Caco-2 (cell line): ENCODE measurements around the gene P4HTM. TPM values are rescaled to one million over a fixed set of nuclear protein-coding genes. Genes with fewer than 3 reads are reported as not detected.
A peak's percentile ranks its signal among the peaks of the same experiment; 100 is the strongest.

Experiments
- BruUV-seq: library from RNA; stranded (reverse); fragments of 400-500 nt; replicated peaks from 2 replicates; lab custom pipeline; 2021; lab: Mats Ljungman, UMichigan
- CTCF ChIA-PET: fragments of 300-600 bp; sonication (Branson Sonifier 250); formaldehyde crosslinking; loops from one replicate; lab custom pipeline; 2022; ENCODE audit warnings: antibody characterized with exemption; lab: Charles Lee
- POLR2A ChIA-PET: fragments of 300-600 bp; sonication (Branson Sonifier 250); formaldehyde crosslinking; loops from one replicate; lab custom pipeline; 2022; ENCODE audit warnings: antibody characterized with exemption; lab: Charles Lee
- DNase-seq, 2 experiments: peaks; one replicate each; pipeline versions ENCODE4 v3.0.0 to v3.0.0-alpha.2; 2020 to 2022
- H3K27me3 ChIP-seq: replicated peaks from 2 replicates; pipeline ENCODE4 v1.6.0; 2011; ENCODE audit warnings: low read length; ENCODE audit not compliant: control insufficient read depth, insufficient read depth
- H3K36me3 ChIP-seq: 2 replicates; pipeline ENCODE4 v1.5.1; 2011; ENCODE audit warnings: low read length; ENCODE audit not compliant: control insufficient read depth, insufficient read depth
- H3K4me1 ChIP-seq: fragments of 250-450 bp; sonication (Bioruptor Pico); 2 replicates; pipeline ENCODE4 v1.5.1; 2020; ENCODE audit warnings: mild to moderate bottlenecking
- H3K4me3 ChIP-seq: 2 replicates; pipeline ENCODE4 v1.5.1; 2011; ENCODE audit warnings: low read depth, mild to moderate bottlenecking, control low read depth, low read length
- H3K9me3 ChIP-seq: fragments of 250-450 bp; sonication (Bioruptor Pico); 2 replicates; pipeline ENCODE4 v1.5.1; 2020; ENCODE audit warnings: mild to moderate bottlenecking, moderate library complexity
- H3K27ac Mint-ChIP-seq: one replicate; pipeline ENCODE4 v1.8.0; 2022; ENCODE audit warnings: mixed read lengths; ENCODE audit not compliant: unreplicated experiment
- H3K27me3 Mint-ChIP-seq: one replicate; pipeline ENCODE4 v1.8.0; 2022; ENCODE audit warnings: mixed read lengths; ENCODE audit not compliant: insufficient read depth, unreplicated experiment
- H3K36me3 Mint-ChIP-seq: one replicate; pipeline ENCODE4 v1.8.0; 2022; ENCODE audit warnings: mild to moderate bottlenecking, mixed read lengths; ENCODE audit not compliant: insufficient read depth, unreplicated experiment
- H3K4me1 Mint-ChIP-seq: one replicate; pipeline ENCODE4 v1.8.0; 2022; ENCODE audit warnings: low read depth, mixed read lengths; ENCODE audit not compliant: unreplicated experiment
- H3K4me3 Mint-ChIP-seq: one replicate; pipeline ENCODE4 v1.8.0; 2022; ENCODE audit warnings: mild to moderate bottlenecking, moderate library complexity, mixed read lengths; ENCODE audit not compliant: unreplicated experiment
- H3K9me3 Mint-ChIP-seq: one replicate; pipeline ENCODE4 v1.8.0; 2022; ENCODE audit warnings: mixed read lengths; ENCODE audit not compliant: unreplicated experiment
- intact Hi-C: fragments of 100-400 bp; cut with micrococcal nuclease; formaldehyde crosslinking; loops from one replicate; pipeline ENCODE4 v1.10.0; 2022; ENCODE audit not compliant: unreplicated experiment
- total RNA-seq: library from RNA; stranded (reverse); gene quantifications from 2 replicates; pipeline ENCODE4 v1.2.3, GENCODE V29; 2022
- TF ChIP-seq, protein P1 (sequence below), 2 experiments: fragments of 200-600 bp in 1 of 2; IDR thresholded peaks; 1 replicate in 1 of 2; 2 replicates in 1 of 2; pipeline versions ENCODE4 v1.5.1 to v1.8.0; 2011 to 2022; ENCODE audit warnings: antibody characterized with exemption in 1 of 2, control low read depth in 1 of 2, inconsistent platforms in 1 of 2, low read depth in 1 of 2, low read length in 1 of 2, mild to moderate bottlenecking in 1 of 2, moderate library complexity in 1 of 2; ENCODE audit not compliant: insufficient read depth in 1 of 2, severe bottlenecking in 1 of 2, unreplicated experiment in 1 of 2

P4HTM gene
- total RNA-seq, 1 experiment from 2014 or later = 24.4 TPM

DNA sequence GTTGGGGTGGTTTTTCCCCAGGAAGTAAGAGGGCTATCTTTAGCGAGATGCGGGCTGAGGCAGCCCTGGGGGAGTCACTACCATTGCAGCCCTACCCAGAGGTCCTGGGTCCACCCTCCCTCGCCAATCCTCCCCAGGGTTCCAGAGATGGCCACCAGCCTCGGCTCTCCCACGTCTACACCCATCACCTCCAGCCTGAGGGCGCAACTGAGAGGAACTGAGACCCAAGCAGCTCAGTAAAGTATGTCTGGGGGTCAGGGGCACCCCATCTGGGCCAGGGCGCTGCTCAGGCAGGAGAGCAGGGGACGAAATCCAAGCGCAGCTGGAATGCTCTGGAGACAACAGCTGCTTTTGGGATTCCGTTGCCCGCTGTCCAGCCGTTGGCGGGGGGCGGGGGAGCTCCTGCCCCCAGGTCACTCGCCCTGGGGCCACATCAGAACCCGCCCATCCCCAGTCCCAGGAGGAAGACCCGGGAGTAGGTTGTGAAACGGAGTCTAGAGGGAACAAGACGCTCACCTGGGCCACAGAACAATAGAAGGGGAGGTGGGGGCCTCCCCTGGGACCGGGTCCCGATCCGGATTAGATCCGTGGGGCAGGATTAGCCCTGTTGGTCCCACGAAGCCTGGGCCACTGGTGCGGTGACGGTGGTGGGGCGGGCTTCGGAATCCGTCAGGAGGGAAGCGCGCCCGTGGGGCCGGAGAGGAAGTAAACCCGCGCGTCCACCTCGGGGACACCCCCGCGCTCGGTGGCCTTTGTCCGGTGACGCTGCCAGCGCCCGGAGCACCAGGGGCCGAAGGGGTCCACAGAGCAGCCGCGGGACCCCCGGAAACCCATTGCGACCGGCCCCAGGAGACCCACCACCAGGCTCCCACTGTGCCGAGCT, 30.5 kb downstream of the P4HTM start:
- intact Hi-C loops = loop anchor here (1.0 to 10.0 kb wide), 3 partner anchors 9 to 134 kb away; partner anchors contain the start of genes IMPDH2 and QRICH1
- POLR2A ChIA-PET = interaction anchor here (0.5 to 4.4 kb wide), 7 partner anchors 9 to 374 kb away, joined by 3 to 92 read pairs (median 3); partner anchors contain the start of genes IMPDH2, LAMB2, QRICH1 and WDR6
- DNase-seq = peak; percentile 51 to 63

GRCh38 chr3:49021213-49021812, 31.3 kb downstream of the P4HTM start:
- CTCF ChIA-PET = interaction anchor here (1.1 to 2.2 kb wide), 7 partner anchors 10 to 111 kb away, joined by 3 to 20 read pairs (median 6); partner anchors contain the start of genes LAMB2, P4HTM, QRICH1 and WDR6
- peak overlapping the region; percentile 88 for H3K4me3 Mint-ChIP-seq
- intact Hi-C loops = loop anchor here (1.0 to 10.0 kb wide), 3 partner anchors 8 to 133 kb away; partner anchors contain the start of genes IMPDH2 and QRICH1

More for the DNA sequence above, 30.5 kb downstream of the P4HTM start:
- peaks cover 7% of the 10 kb centered on the region; the same call in 1 of the 2 replicates for H3K36me3 ChIP-seq
- no peaks in the 10 kb centered on the region for H3K27me3 Mint-ChIP-seq
- CTCF ChIA-PET = interaction anchor here (0.5 to 2.0 kb wide), 5 partner anchors 9 to 112 kb away, joined by 3 to 6 read pairs (median 3); partner anchors contain the start of gene LAMB2
- H3K9me3 ChIP-seq = no peaks in the 10 kb centered on the region
- TF ChIP-seq, protein P1, sequence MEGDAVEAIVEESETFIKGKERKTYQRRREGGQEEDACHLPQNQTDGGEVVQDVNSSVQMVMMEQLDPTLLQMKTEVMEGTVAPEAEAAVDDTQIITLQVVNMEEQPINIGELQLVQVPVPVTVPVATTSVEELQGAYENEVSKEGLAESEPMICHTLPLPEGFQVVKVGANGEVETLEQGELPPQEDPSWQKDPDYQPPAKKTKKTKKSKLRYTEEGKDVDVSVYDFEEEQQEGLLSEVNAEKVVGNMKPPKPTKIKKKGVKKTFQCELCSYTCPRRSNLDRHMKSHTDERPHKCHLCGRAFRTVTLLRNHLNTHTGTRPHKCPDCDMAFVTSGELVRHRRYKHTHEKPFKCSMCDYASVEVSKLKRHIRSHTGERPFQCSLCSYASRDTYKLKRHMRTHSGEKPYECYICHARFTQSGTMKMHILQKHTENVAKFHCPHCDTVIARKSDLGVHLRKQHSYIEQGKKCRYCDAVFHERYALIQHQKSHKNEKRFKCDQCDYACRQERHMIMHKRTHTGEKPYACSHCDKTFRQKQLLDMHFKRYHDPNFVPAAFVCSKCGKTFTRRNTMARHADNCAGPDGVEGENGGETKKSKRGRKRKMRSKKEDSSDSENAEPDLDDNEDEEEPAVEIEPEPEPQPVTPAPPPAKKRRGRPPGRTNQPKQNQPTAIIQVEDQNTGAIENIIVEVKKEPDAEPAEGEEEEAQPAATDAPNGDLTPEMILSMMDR (IDR thresholded peaks at IDR 0.05; ENCODE audit: insufficient read depth in 1 of 2, low read depth in 1 of 2, low read length in 1 of 2, severe bottlenecking in 1 of 2, unreplicated experiment in 1 of 2) = no peak
- no peaks in the 10 kb centered on the region for H3K9me3 Mint-ChIP-seq
- H3K4me1 Mint-ChIP-seq = peaks cover 6% of the 10 kb centered on the region
- BruUV-seq = TSS peak; percentile 72
- H3K27ac Mint-ChIP-seq = peak overlapping the region; percentile 97
- peaks cover 3% of the 10 kb centered on the region; the same call in 1 of the 2 replicates for H3K4me1 ChIP-seq
- H3K36me3 Mint-ChIP-seq = peaks cover 80% of the 10 kb centered on the region
- no peaks in the 10 kb centered on the region for H3K27me3 ChIP-seq
- H3K4me3 ChIP-seq = peak overlapping the region; percentile 85
- peak overlapping the region; percentile 88 for H3K4me3 Mint-ChIP-seq

More at GRCh38 chr3:49021213-49021812, 31.3 kb downstream of the P4HTM start:
- Histone ChIP-seq H3K4me1 (peaks cover 3% of the 10 kb centered on the region; the same call in 1 of the 2 replicates), H3K36me3 (peaks cover 7% of the 10 kb centered on the region), H3K4me3 (peak overlapping the region; percentile 85), H3K27me3 (no peaks in the 10 kb centered on the region), H3K9me3 (no peaks in the 10 kb centered on the region)
- Mint-ChIP-seq H3K27ac (peak overlapping the region; percentile 97), H3K27me3 (no peaks in the 10 kb centered on the region), H3K9me3 (no peaks in the 10 kb centered on the region), H3K4me1 (peaks cover 6% of the 10 kb centered on the region), H3K36me3 (peaks cover 79% of the 10 kb centered on the region)
- POLR2A ChIA-PET = interaction anchor here (0.5 to 4.4 kb wide), 11 partner anchors 8 to 373 kb away, joined by 3 to 92 read pairs (median 3); partner anchors contain the start of genes CELSR3, LAMB2, QRICH1 and WDR6
- TF ChIP-seq, protein P1 (IDR thresholded peaks at IDR 0.05; ENCODE audit: insufficient read depth in 1 of 2, low read depth in 1 of 2, low read length in 1 of 2, severe bottlenecking in 1 of 2, unreplicated experiment in 1 of 2) = no peak
- DNase-seq = peak; percentile 98 to 99
- no TSS peak for BruUV-seq
